GM10248 (cell line): Measurements from ENCODE around the gene LSM7.
"Not testable (repeated sequence)": the region's sequence is repeated elsewhere in the genome, so short reads cannot be mapped to it uniquely, and the experiment has no call there.

ENCODE experiments used
- CTCF ChIA-PET: fragments of 300-600 bp; sonication (Branson Sonifier 250); formaldehyde crosslinking; extraction: SDS; loops from one replicate; lab custom pipeline; 2021; ENCODE audit warnings: antibody characterized with exemption; lab: Yijun Ruan, JAX
- POLR2A ChIA-PET: fragments of 350-650 bp; sonication (Branson Sonifier 250); formaldehyde crosslinking; extraction: SDS; loops from one replicate; lab custom pipeline; 2020; ENCODE audit warnings: antibody characterized with exemption; lab: Yijun Ruan, JAX
- DNase-seq: peaks from one replicate; pipeline ENCODE4 v3.0.0; 2012; ENCODE audit errors: extremely low spot score
- CTCF ChIP-seq: IDR thresholded peaks from 2 replicates; pipeline ENCODE4 v1.5.1; 2012; ENCODE audit warnings: mild to moderate bottlenecking, low read depth; ENCODE audit errors: extremely low read depth, missing control alignments, control extremely low read depth

Gene LSM7

GRCh38 chr19:2286402-2287140 lies 41.8 kb downstream of the LSM7 start:
- TF ChIP-seq CTCF = no peak
- ChIA-PET POLR2A (interaction anchor here (1.1 to 1.2 kb wide), 3 partner anchors 7 to 189 kb away, joined by 4 to 5 read pairs (median 4); partner anchors contain the start of gene GADD45B), CTCF (interaction anchor here (1.0 to 4.3 kb wide), 5 partner anchors 13 to 325 kb away, joined by 3 to 28 read pairs (median 3); no protein-coding TSS in a partner anchor)
- no peak for DNase-seq

- CTCF ChIA-PET = interaction anchor here (1.6 kb wide), 1 partner anchor 48 kb away, joined by 4 read pairs; no protein-coding TSS in a partner anchor
- POLR2A ChIA-PET = no interaction called here
- DNase-seq = no peak
- no peak for TF ChIP-seq CTCF
Measured at GRCh38 chr19:2283835-2284507, 44.4 kb downstream of the LSM7 start.

- CTCF ChIA-PET = no interaction called here
- no peak for TF ChIP-seq CTCF
- POLR2A ChIA-PET = no interaction called here
- DNase-seq = no peak
Measured at GRCh38 chr19:2282862-2283237, 45.5 kb downstream of the LSM7 start.

- DNase-seq = peak; percentile 66
- no peak for TF ChIP-seq CTCF
- POLR2A ChIA-PET = interaction anchor here (0.6 kb wide), 1 partner anchor 42 kb away, joined by 3 read pairs; no protein-coding TSS in a partner anchor
- CTCF ChIA-PET = no interaction called here
Measured at GRCh38 chr19:2282062-2282861, 46.1 kb downstream of the LSM7 start, which contains the start of gene PEAK3. TSS of gene PEAK3 (minus strand) at chr19:2282175. CDS start at chr19:2280931, 1,244 bp downstream.

- DNase-seq, CTCF ChIA-PET: not testable (repeated sequence)
- POLR2A ChIA-PET = interaction anchor here (0.6 to 1.1 kb wide), 2 partner anchors 10 to 43 kb away, joined by 3 read pairs; no protein-coding TSS in a partner anchor
Measured at GRCh38 chr19:2281265-2282061, 46.9 kb downstream of the LSM7 start.

- POLR2A ChIA-PET = interaction anchor here (0.5 to 1.1 kb wide), 3 partner anchors 8 to 42 kb away, joined by 3 to 5 read pairs (median 4); no protein-coding TSS in a partner anchor
- DNase-seq = no peak
- CTCF ChIA-PET = interaction anchor here (1.0 to 1.1 kb wide), 2 partner anchors 8 to 123 kb away, joined by 3 read pairs; no protein-coding TSS in a partner anchor
- TF ChIP-seq CTCF = no peak
Measured at GRCh38 chr19:2280633-2281264, 47.6 kb downstream of the LSM7 start.
